Testis (tissue), 3 donors: ENCODE data around the gene GMDS. TPM values are rescaled to one million over a fixed set of nuclear protein-coding genes. Genes with fewer than 3 reads are reported as not detected.
A peak's percentile ranks its signal among the peaks of the same experiment; 100 is the strongest.
"Not testable (repeated sequence)": the region's sequence is repeated elsewhere in the genome, so short reads cannot be mapped to it uniquely, and the experiment has no call there.

ENCODE experiments used
- DNase-seq: peaks from one replicate; pipeline ENCODE4 v3.0.0-alpha.2; 2019
- H3K27ac ChIP-seq, 2 donors: fragments of 200-600 bp; sonication (generic); one replicate each; pipeline ENCODE4 v1.5.1; 2019
- H3K27me3 ChIP-seq: fragments of 200-600 bp; sonication (generic); one replicate; pipeline ENCODE4 v1.5.1; 2019
- H3K36me3 ChIP-seq: fragments of 200-600 bp; sonication (generic); one replicate; pipeline ENCODE4 v1.5.1; 2017; ENCODE audit warnings: low read depth; ENCODE audit errors: missing control alignments
- H3K4me1 ChIP-seq: fragments of 200-600 bp; sonication (generic); one replicate; pipeline ENCODE4 v1.5.1; 2019
- H3K4me3 ChIP-seq, 2 donors: fragments of 200-600 bp; sonication (generic); one replicate each; pipeline ENCODE4 v1.5.1; 2017 to 2019
- H3K9me3 ChIP-seq: fragments of 200-600 bp; sonication (generic); one replicate; pipeline ENCODE4 v1.5.1; 2017
- POLR2A ChIP-seq: fragments of 450-650 bp; IDR thresholded peaks from one replicate; pipeline ENCODE4 v1.6.1; 2017; ENCODE audit warnings: antibody characterized with exemption, mild to moderate bottlenecking, moderate library complexity
- WGBS, 2 donors: methylation state at CpG; one replicate each; pipeline ENCODE4 v1.1.5; 2018; 5-methylcytosine and 5-hydroxymethylcytosine counted together
- intact Hi-C: fragments of 100-400 bp; cut with DNase I; formaldehyde crosslinking; loops from one replicate; pipeline ENCODE4 v1.15.1; 2023; ENCODE audit warnings: low total_unique reads
- polyA plus RNA-seq: library from polyadenylated mRNA; stranded (reverse); fragments of 350-450 nt; fragmentation: Illumina TruSeq; extraction: RNeasy Lipid Tissue Mini Kit (QIAGEN cat#74804); gene quantifications from one replicate; pipeline ENCODE4 v1.2.3, GENCODE V29; 2014; ENCODE audit warnings: low read depth, low replicate concordance; ENCODE audit not compliant: insufficient read depth
- total RNA-seq, 2 donors: library from RNA; depleted of rRNA; stranded (reverse); fragments of >200 nt; gene quantifications; one replicate each; pipeline ENCODE4 v1.2.3, GENCODE V29; 2016
- TF ChIP-seq, protein P1 (sequence below), 3 experiments: fragments of 450-650 bp in 2 of 3; fragments of 200-600 bp in 1 of 3; sonication (generic) in 1 of 3; IDR thresholded peaks; one replicate each; pipeline ENCODE4 v1.5.1; 2016 to 2019; ENCODE audit warnings: antibody characterized with exemption in 3 of 3, mild to moderate bottlenecking in 2 of 3, moderate library complexity in 1 of 3

The GMDS gene
- total and polyA plus RNA-seq, 3 donors from 2014 or later, result 19.6 to 31.1 (median 22.2) TPM

DNA sequence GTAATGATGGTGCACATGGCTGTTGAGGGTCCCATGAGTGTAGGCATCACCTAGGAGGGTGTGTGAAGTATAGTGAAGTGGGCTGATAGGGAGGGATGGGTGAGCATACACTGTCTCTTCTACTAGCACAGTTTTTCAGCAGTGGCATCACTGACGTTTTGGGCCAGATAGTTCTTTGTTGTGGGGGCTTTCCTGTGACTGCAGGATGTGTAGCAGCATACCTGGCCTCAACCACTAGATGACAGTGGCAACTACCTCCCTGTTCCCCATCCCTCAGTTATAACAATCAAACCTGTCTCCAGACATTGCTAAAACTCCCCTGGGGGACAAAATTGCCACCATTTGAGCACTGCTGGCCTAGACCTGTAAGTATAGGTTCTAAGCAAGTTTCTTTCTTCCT lies 396.7 kb downstream of the GMDS start:
- 71 to 82% methylated on average over 1 of the region's 1 CpG for WGBS, 2 donors
- no peak for TF ChIP-seq POLR2A
- TF ChIP-seq, protein P1, sequence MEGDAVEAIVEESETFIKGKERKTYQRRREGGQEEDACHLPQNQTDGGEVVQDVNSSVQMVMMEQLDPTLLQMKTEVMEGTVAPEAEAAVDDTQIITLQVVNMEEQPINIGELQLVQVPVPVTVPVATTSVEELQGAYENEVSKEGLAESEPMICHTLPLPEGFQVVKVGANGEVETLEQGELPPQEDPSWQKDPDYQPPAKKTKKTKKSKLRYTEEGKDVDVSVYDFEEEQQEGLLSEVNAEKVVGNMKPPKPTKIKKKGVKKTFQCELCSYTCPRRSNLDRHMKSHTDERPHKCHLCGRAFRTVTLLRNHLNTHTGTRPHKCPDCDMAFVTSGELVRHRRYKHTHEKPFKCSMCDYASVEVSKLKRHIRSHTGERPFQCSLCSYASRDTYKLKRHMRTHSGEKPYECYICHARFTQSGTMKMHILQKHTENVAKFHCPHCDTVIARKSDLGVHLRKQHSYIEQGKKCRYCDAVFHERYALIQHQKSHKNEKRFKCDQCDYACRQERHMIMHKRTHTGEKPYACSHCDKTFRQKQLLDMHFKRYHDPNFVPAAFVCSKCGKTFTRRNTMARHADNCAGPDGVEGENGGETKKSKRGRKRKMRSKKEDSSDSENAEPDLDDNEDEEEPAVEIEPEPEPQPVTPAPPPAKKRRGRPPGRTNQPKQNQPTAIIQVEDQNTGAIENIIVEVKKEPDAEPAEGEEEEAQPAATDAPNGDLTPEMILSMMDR (IDR thresholded peaks at IDR 0.05), result no peak
- no peak for DNase-seq
- Histone ChIP-seq H3K9me3 (no peaks in the 10 kb centered on the region), H3K4me1 (no peaks in the 10 kb centered on the region), H3K27ac (no peak overlapping the region), H3K27me3 (no peaks in the 10 kb centered on the region), H3K4me3 (no peak overlapping the region), H3K36me3 (no peaks in the 10 kb centered on the region)
- intact Hi-C loops, result no loop called here

DNA sequence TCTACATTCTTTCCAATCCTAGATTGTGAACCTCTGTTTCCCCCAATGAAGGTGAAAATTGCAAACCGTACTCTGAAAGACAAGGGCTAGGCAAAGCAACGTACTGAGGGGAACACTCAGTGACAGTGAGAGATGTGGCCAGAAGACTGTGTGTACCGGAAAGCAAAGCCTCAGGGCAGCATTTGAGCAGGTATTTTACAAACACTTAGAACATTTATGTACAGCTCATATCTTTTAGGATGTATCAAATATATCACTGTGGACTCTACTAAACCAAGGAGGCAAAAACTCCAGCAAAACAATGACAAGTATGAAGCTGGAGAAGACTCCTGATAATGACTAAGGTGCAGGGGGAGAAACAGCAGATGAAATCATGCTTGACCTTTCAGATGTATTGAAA lies 398.8 kb downstream of the GMDS start:
- H3K27me3 ChIP-seq, result no peaks in the 10 kb centered on the region
- H3K27ac ChIP-seq, result no peak overlapping the region
- no peak for DNase-seq
- no peak for TF ChIP-seq POLR2A
- TF ChIP-seq, protein P1 (IDR thresholded peaks at IDR 0.05), result no peak
- no peaks in the 10 kb centered on the region for H3K9me3 ChIP-seq
- H3K4me1 ChIP-seq, result no peaks in the 10 kb centered on the region
- WGBS, 2 donors, result 94% methylated on average over 3 of the region's 3 CpGs
- no peaks in the 10 kb centered on the region for H3K36me3 ChIP-seq
- no peak overlapping the region for H3K4me3 ChIP-seq
- intact Hi-C loops, result no loop called here

DNA sequence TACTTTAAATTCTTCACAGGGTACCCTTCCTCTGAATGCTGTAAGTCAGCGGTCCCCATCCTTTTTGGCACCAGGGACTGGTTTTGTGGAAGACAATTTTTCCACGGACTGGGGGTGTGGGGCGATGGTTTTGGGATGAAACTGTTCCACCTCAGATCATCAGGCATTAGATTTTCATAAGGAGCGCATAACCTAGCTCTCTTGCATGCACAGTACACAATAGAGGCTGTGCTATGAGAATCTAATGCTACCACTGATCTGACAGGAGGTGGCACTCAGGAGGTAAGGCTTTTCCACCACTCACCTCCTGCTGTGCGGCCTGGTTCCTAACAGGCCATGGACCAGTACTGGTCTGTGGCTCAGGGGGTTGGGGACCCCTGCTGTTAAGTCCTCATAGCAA lies 399.9 kb downstream of the GMDS start:
- H3K4me3 ChIP-seq, H3K36me3 ChIP-seq, H3K27me3 ChIP-seq, DNase-seq, H3K9me3 ChIP-seq, H3K27ac ChIP-seq, H3K4me1 ChIP-seq, intact Hi-C loops: not testable (repeated sequence)
- WGBS, 2 donors, result 95 to 98% methylated on average over 5 of the region's 5 CpGs

DNA sequence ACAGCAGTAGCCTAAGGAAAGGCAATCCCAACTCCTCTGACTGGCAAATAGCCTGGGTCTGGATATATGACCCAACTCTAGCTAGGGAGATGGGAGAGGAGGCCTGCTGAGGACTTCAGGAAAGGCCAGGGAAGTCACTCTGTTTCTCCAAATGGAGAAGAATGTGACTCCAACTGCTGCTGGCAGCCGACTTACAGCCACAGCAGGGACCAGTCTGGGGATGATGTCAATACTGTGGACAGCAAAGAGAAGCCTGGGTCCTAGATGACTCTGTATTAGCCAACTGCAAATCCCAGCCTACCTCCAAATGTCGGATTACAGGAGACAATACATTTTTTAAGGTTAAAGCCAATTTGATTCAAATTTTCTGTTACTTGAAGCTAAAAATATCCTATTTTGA lies 403.1 kb downstream of the GMDS start:
- Histone ChIP-seq H3K4me3 (no peak overlapping the region), H3K4me1 (no peaks in the 10 kb centered on the region), H3K27ac (no peak overlapping the region), H3K9me3 (no peaks in the 10 kb centered on the region), H3K36me3 (no peaks in the 10 kb centered on the region), H3K27me3 (no peaks in the 10 kb centered on the region)
- 93 to 100% methylated on average over 1 to 2 of the region's 2 CpGs for WGBS, 2 donors
- no peak for DNase-seq
- intact Hi-C loops, result no loop called here
- TF ChIP-seq, protein P1 (IDR thresholded peaks at IDR 0.05), result no peak
- TF ChIP-seq POLR2A, result no peak

DNA sequence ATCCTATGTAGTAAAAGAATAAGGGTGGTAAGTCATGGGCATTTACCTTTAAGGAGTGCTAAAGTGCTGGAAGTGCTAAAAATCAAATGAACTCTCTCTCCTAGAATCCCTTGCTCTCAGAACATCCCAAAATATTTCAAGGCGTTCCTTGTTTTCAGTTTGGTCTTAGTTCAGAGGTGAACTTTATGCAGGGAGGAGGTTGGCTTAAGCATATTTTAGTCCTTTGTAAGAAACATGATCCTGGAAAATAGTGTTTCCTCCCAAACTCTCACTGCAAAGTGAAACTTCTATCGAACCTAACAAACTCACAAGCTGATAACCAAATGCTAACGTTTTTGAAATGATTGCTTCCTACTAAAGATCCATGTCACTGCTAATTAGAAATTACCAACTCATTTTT lies 404.3 kb downstream of the GMDS start:
- Histone ChIP-seq H3K36me3 (no peaks in the 10 kb centered on the region), H3K4me1 (no peaks in the 10 kb centered on the region), H3K27me3 (no peaks in the 10 kb centered on the region), H3K4me3 (no peak overlapping the region), H3K9me3 (no peaks in the 10 kb centered on the region), H3K27ac (peak overlapping the region in 1 of 2 donors; percentile 25)
- WGBS, 2 donors, result 23 to 40% methylated on average over 3 of the region's 3 CpGs
- no peak for DNase-seq
- TF ChIP-seq, protein P1 (IDR thresholded peaks at IDR 0.05), result no peak
- no peak for TF ChIP-seq POLR2A
- intact Hi-C loops, result no loop called here
